Hematopoietic multipotent progenitor cell treated with erythropoietin and hydrocortisone succinate and interleukin-3 and kit ligand, for 15 days (in vitro differentiated cells): ENCODE measurements around the gene B3GNT8.
"Not testable (repeated sequence)": the region's sequence is repeated elsewhere in the genome, so short reads cannot be mapped to it uniquely, and the experiment has no call there.

Experiments
- DNase-seq: peaks from one replicate; pipeline ENCODE4 v3.0.0-alpha.2; 2015; ENCODE audit warnings: low spot score

The B3GNT8 gene

GRCh38 chr19:41426952-41427646 lies at the start of gene B3GNT8:
Gene B3GNT8, minus strand, starts transcription at chr19:41427374. Its CDS starts 596 bp downstream, at chr19:41426778.
- DNase-seq = peak; percentile 73

- DNase-seq = no peak
Measured at GRCh38 chr19:41476583-41476982, 49.4 kb upstream of the B3GNT8 start.

- not testable (repeated sequence) for DNase-seq
Measured at GRCh38 chr19:41463257-41464256, 36.4 kb upstream of the B3GNT8 start.

GRCh38 chr19:41462497-41462896 lies 35.3 kb upstream of the B3GNT8 start:
- no peak for DNase-seq

- no peak for DNase-seq
Measured at GRCh38 chr19:41457241-41457640, 30.1 kb upstream of the B3GNT8 start.

GRCh38 chr19:41456342-41456918 lies 29.3 kb upstream of the B3GNT8 start:
- DNase-seq = no peak

GRCh38 chr19:41455936-41456335 lies 28.8 kb upstream of the B3GNT8 start:
- DNase-seq = no peak

- no peak for DNase-seq
Measured at GRCh38 chr19:41452584-41453275, 25.6 kb upstream of the B3GNT8 start.

- no peak for DNase-seq
Measured at GRCh38 chr19:41449865-41450178, 22.6 kb upstream of the B3GNT8 start.

GRCh38 chr19:41449079-41449864 lies 22.1 kb upstream of the B3GNT8 start:
- peak; percentile 64 for DNase-seq

- DNase-seq = no peak
Measured at GRCh38 chr19:41447732-41448332, 20.7 kb upstream of the B3GNT8 start.

- no peak for DNase-seq
Measured at GRCh38 chr19:41445575-41445974, 18.4 kb upstream of the B3GNT8 start.

- no peak for DNase-seq
Measured at GRCh38 chr19:41443813-41444455, 16.8 kb upstream of the B3GNT8 start.

- no peak for DNase-seq
Measured at GRCh38 chr19:41442473-41443355, 15.5 kb upstream of the B3GNT8 start, which contains the start of gene ERICH4. Gene ERICH4, plus strand, starts transcription at chr19:41443156. Its CDS starts 14 bp downstream, at chr19:41443170.

- DNase-seq = no peak
Measured at GRCh38 chr19:41441321-41441945, 14.3 kb upstream of the B3GNT8 start.

- DNase-seq = peak; percentile 99
Measured at GRCh38 chr19:41439441-41440222, 12.5 kb upstream of the B3GNT8 start, which contains the start of gene DMAC2. Gene DMAC2, minus strand, starts transcription at chr19:41439912. Its CDS starts 13 bp downstream, at chr19:41439899.

GRCh38 chr19:41437944-41438574 lies 10.9 kb upstream of the B3GNT8 start:
- DNase-seq = no peak

GRCh38 chr19:41436674-41436951 lies 9.4 kb upstream of the B3GNT8 start:
- no peak for DNase-seq
